ENCODE measurements around the gene THOP1. TPM values are rescaled to one million over a fixed set of nuclear protein-coding genes. Genes with fewer than 3 reads are reported as not detected.

Gene THOP1
- total RNA-seq, 4 donors from 2014 or later, result 29.7 to 79.0 (median 58.9) TPM

DNA sequence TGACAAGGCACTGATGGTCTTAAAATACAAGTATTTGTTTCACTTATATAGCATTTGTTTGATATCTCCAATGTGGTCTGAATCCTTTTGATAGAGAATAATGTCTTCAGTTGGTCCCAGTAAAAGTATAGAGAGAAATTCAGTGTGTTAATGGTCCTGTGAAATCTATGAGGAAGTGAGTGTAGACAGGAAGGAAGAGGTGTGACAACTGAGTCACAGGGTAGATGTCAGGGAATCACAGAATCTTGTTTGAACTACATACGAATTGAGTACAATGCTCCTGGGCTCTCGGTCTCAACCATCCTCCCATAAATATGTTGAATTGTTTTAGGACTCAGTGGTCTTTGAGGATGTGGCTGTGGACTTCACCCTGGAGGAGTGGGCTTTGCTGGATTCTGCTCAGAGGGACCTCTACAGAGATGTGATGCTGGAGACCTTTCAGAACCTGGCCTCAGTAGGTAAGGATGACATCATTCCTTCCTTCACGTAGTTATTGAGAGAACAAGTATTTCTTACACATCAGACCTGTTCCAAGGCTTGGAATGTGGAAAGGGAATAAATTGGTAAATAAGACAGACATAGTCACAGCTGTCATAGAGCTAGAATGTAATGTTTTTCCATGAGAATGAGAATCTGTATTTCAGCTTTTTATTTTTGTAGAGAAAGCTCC lies 65.1 kb downstream of the THOP1 start:
- TF ChIP-seq CTCF (IDR thresholded peaks at IDR 0.05) (no peak), POLR2A (IDR thresholded peaks at IDR 0.05) (no peak)
- H3K36me3 ChIP-seq, result peaks cover 35 to 37% of the 10 kb centered on the region in 2 donors
- no peak for DNase-seq

DNA sequence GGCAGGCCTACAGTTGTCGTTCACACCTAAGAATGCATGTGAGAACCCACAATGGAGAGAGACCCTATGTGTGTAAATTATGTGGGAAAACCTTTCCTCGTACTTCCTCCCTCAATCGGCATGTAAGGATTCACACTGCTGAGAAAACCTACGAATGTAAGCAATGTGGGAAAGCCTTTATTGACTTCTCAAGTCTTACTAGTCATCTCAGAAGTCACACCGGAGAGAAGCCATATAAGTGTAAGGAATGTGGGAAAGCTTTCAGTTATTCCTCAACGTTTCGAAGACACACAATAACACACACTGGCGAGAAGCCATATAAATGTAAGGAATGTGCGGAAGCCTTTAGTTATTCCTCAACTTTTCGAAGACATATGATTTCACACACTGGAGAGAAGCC lies 67.3 kb downstream of the THOP1 start:
- intact Hi-C loops (cut with DNase I), result no loop called here
- 97 to 98% methylated on average over 10 of the region's 10 CpGs for WGBS, 2 donors
- H3K27ac ChIP-seq, result no peak overlapping the region

More for the DNA sequence above, 65.1 kb downstream of the THOP1 start:
- Histone ChIP-seq H3K4me3 (replicated peaks in 1 of 3) (no peak overlapping the region), H3K27me3 (no peaks in the 10 kb centered on the region), H3K27ac (no peak overlapping the region), H3K9me3 (no peaks in the 10 kb centered on the region), H3K4me1 (no peaks in the 10 kb centered on the region)
- intact Hi-C loops (cut with DNase I), result no loop called here
- WGBS, 2 donors, result 91 to 96% methylated on average over 3 of the region's 3 CpGs

GRCh38 chr19:2853015-2853606 lies 67.8 kb downstream of the THOP1 start:
- Histone ChIP-seq H3K4me1 (no peaks in the 10 kb centered on the region), H3K36me3 (peaks cover 35 to 37% of the 10 kb centered on the region in 2 donors), H3K27ac (no peak overlapping the region), H3K9me3 (no peaks in the 10 kb centered on the region), H3K4me3 (replicated peaks in 1 of 3) (no peak overlapping the region), H3K27me3 (no peaks in the 10 kb centered on the region)
- WGBS, 2 donors, result 96% methylated on average over 11 of the region's 11 CpGs
- intact Hi-C loops (cut with DNase I), result no loop called here
- TF ChIP-seq POLR2A (IDR thresholded peaks at IDR 0.05), result no peak
- TF ChIP-seq CTCF (IDR thresholded peaks at IDR 0.05), result no peak
- no peak for DNase-seq

More for the DNA sequence above, 67.3 kb downstream of the THOP1 start:
- DNase-seq, result no peak
- no peaks in the 10 kb centered on the region for H3K4me1 ChIP-seq
- H3K9me3 ChIP-seq, result no peaks in the 10 kb centered on the region
- H3K36me3 ChIP-seq, result peaks cover 35 to 37% of the 10 kb centered on the region in 2 donors
- no peak overlapping the region for H3K4me3 ChIP-seq (replicated peaks in 1 of 3)
- TF ChIP-seq CTCF (IDR thresholded peaks at IDR 0.05) (no peak), POLR2A (IDR thresholded peaks at IDR 0.05) (no peak)
- H3K27me3 ChIP-seq, result no peaks in the 10 kb centered on the region

- TF ChIP-seq CTCF (IDR thresholded peaks at IDR 0.05) (no peak), POLR2A (IDR thresholded peaks at IDR 0.05) (no peak)
- no peaks in the 10 kb centered on the region for H3K4me1 ChIP-seq
- DNase-seq, result no peak
- peaks cover 35 to 37% of the 10 kb centered on the region in 2 donors for H3K36me3 ChIP-seq
- no peaks in the 10 kb centered on the region for H3K27me3 ChIP-seq
- no peaks in the 10 kb centered on the region for H3K9me3 ChIP-seq
- no peak overlapping the region for H3K4me3 ChIP-seq (replicated peaks in 1 of 3)
- intact Hi-C loops (cut with DNase I), result no loop called here
- 94 to 99% methylated on average over 3 of the region's 3 CpGs for WGBS, 2 donors
- no peak overlapping the region for H3K27ac ChIP-seq
Measured at GRCh38 chr19:2854849-2855248, 69.5 kb downstream of the THOP1 start.

GRCh38 chr19:2856457-2857050 lies 71.3 kb downstream of the THOP1 start:
- intact Hi-C loops (cut with DNase I), result no loop called here
- no peak overlapping the region for H3K27ac ChIP-seq
- DNase-seq, result no peak
- no peaks in the 10 kb centered on the region for H3K4me1 ChIP-seq
- H3K4me3 ChIP-seq (replicated peaks in 1 of 3), result no peak overlapping the region
- H3K27me3 ChIP-seq, result no peaks in the 10 kb centered on the region
- no peak for TF ChIP-seq POLR2A (IDR thresholded peaks at IDR 0.05)
- TF ChIP-seq CTCF (IDR thresholded peaks at IDR 0.05), result no peak
- WGBS, 2 donors, result 89 to 96% methylated on average over 5 of the region's 5 CpGs
- peaks cover 25 to 26% of the 10 kb centered on the region in 2 donors for H3K36me3 ChIP-seq
- no peaks in the 10 kb centered on the region for H3K9me3 ChIP-seq

Data from thyroid gland (tissue), 4 donors.